Glutamatergic neuron (in vitro differentiated cells): ENCODE measurements around the gene COL4A3. TPM values are rescaled to one million over a fixed set of nuclear protein-coding genes. Genes with fewer than 3 reads are reported as not detected.
A peak's percentile ranks its signal among the peaks of the same experiment; 100 is the strongest.

Experiments
- DNase-seq: peaks from one replicate; pipeline ENCODE4 v3.0.0; 2022
- H3K27ac Mint-ChIP-seq: one replicate; pipeline ENCODE4 v1.8.0; 2020; ENCODE audit warnings: mild to moderate bottlenecking, mixed read lengths, inconsistent platforms; ENCODE audit not compliant: unreplicated experiment
- H3K27me3 Mint-ChIP-seq: one replicate; pipeline ENCODE4 v1.8.0; 2020; ENCODE audit warnings: mild to moderate bottlenecking, moderate library complexity, mixed read lengths, inconsistent platforms; ENCODE audit not compliant: unreplicated experiment
- H3K36me3 Mint-ChIP-seq: one replicate; pipeline ENCODE4 v1.8.0; 2020; ENCODE audit warnings: mild to moderate bottlenecking, mixed read lengths, inconsistent platforms; ENCODE audit not compliant: unreplicated experiment
- H3K4me1 Mint-ChIP-seq: one replicate; pipeline ENCODE4 v1.8.0; 2020; ENCODE audit warnings: mild to moderate bottlenecking, low read depth, mixed read lengths, inconsistent platforms; ENCODE audit not compliant: unreplicated experiment
- H3K4me3 Mint-ChIP-seq: one replicate; pipeline ENCODE4 v1.8.0; 2020; ENCODE audit warnings: mild to moderate bottlenecking, mixed read lengths, inconsistent platforms; ENCODE audit not compliant: unreplicated experiment
- H3K9me3 Mint-ChIP-seq: one replicate; pipeline ENCODE4 v1.8.0; 2020; ENCODE audit warnings: mild to moderate bottlenecking, moderate library complexity, mixed read lengths, inconsistent platforms; ENCODE audit not compliant: unreplicated experiment
- total RNA-seq: library from RNA; stranded (reverse); fragmentation: NEBNext Ultra II Directional; extraction: Animal tissue kit (Norgen Biotek cat#: 25700); gene quantifications from one replicate; pipeline ENCODE4 v1.2.1, GENCODE V29; 2021; ENCODE audit not compliant: unreplicated experiment
- TF ChIP-seq, protein P1 (sequence below): fragments of 200-600 bp; sonication (generic); IDR thresholded peaks from one replicate; pipeline ENCODE4 v1.5.0; 2021; ENCODE audit not compliant: partially characterized antibody, unreplicated experiment

Gene COL4A3
- total RNA-seq, 1 donor from 2014 or later: not detected

DNA sequence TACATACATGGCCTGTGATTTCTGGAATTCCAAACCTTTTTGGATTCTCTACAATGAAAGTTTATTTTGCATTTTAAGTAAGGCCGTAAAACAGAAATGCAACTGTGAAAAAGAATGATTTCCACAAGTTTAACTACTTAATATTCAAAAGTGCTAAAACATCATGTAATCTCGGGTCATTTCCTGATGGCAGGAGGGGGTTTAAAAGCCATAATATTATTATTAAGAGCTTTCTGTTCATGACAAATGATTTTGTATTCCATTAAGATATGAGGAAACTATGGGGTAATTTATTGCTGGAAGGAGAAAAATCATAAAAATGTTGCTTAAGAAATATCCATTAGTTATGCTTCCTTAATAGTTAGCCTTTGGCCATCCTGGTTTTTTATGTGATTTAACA, 65.7 kb downstream of the COL4A3 start:
- no peaks in the 10 kb centered on the region for H3K36me3 Mint-ChIP-seq
- no peaks in the 10 kb centered on the region for H3K9me3 Mint-ChIP-seq
- TF ChIP-seq, protein P1, sequence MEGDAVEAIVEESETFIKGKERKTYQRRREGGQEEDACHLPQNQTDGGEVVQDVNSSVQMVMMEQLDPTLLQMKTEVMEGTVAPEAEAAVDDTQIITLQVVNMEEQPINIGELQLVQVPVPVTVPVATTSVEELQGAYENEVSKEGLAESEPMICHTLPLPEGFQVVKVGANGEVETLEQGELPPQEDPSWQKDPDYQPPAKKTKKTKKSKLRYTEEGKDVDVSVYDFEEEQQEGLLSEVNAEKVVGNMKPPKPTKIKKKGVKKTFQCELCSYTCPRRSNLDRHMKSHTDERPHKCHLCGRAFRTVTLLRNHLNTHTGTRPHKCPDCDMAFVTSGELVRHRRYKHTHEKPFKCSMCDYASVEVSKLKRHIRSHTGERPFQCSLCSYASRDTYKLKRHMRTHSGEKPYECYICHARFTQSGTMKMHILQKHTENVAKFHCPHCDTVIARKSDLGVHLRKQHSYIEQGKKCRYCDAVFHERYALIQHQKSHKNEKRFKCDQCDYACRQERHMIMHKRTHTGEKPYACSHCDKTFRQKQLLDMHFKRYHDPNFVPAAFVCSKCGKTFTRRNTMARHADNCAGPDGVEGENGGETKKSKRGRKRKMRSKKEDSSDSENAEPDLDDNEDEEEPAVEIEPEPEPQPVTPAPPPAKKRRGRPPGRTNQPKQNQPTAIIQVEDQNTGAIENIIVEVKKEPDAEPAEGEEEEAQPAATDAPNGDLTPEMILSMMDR: no peak
- no peak for DNase-seq
- H3K27ac Mint-ChIP-seq: no peak overlapping the region
- no peak overlapping the region for H3K4me3 Mint-ChIP-seq
- no peaks in the 10 kb centered on the region for H3K27me3 Mint-ChIP-seq
- H3K4me1 Mint-ChIP-seq: no peaks in the 10 kb centered on the region

DNA sequence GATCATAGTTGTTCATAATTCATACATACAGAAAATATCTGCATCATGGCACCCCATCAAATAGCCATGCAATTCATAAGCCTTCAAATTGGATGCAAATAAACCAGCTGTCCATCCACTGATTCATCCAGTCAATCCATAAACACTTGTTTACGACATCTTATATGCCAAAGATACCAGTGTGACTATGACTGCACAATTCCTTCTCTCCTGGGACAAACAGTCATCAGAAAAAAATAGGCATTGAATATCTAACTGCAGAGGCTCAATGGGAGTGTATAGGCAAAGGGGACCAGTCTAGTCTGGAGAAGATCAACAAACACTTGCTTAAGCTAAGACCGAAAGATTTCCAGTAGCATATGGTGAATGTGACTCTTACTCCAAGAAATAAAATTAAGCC, 70.0 kb downstream of the COL4A3 start:
- Mint-ChIP-seq H3K4me3 (no peak overlapping the region), H3K27me3 (no peaks in the 10 kb centered on the region)
- TF ChIP-seq, protein P1: no peak

DNA sequence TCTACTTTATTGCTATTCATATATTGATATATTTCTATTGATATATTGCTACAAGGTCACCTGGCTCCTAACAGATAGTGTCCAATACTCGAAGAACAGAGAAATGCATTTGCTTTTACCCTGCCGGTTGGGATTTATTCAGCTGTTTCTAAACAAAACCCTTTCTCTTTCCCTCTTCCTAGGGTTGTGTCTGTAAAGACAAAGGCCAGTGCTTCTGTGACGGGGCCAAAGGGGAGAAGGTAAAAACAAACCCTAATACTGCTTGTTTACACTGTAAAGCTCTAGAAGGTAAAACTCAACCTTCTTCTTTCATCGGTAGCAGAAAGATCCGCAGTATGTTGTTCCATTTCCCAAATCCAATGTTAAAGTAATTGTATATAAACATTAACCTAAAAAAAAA, 73.4 kb downstream of the COL4A3 start:
- H3K9me3 Mint-ChIP-seq: no peaks in the 10 kb centered on the region
- H3K4me3 Mint-ChIP-seq: no peak overlapping the region
- H3K4me1 Mint-ChIP-seq: no peaks in the 10 kb centered on the region
- DNase-seq: no peak
- no peaks in the 10 kb centered on the region for H3K36me3 Mint-ChIP-seq
- H3K27ac Mint-ChIP-seq: no peak overlapping the region
- no peaks in the 10 kb centered on the region for H3K27me3 Mint-ChIP-seq
- TF ChIP-seq, protein P1: no peak

More for the DNA sequence above, 70.0 kb downstream of the COL4A3 start:
- Mint-ChIP-seq H3K4me1 (no peaks in the 10 kb centered on the region), H3K27ac (no peak overlapping the region), H3K36me3 (no peaks in the 10 kb centered on the region), H3K9me3 (no peaks in the 10 kb centered on the region)
- no peak for DNase-seq

DNA sequence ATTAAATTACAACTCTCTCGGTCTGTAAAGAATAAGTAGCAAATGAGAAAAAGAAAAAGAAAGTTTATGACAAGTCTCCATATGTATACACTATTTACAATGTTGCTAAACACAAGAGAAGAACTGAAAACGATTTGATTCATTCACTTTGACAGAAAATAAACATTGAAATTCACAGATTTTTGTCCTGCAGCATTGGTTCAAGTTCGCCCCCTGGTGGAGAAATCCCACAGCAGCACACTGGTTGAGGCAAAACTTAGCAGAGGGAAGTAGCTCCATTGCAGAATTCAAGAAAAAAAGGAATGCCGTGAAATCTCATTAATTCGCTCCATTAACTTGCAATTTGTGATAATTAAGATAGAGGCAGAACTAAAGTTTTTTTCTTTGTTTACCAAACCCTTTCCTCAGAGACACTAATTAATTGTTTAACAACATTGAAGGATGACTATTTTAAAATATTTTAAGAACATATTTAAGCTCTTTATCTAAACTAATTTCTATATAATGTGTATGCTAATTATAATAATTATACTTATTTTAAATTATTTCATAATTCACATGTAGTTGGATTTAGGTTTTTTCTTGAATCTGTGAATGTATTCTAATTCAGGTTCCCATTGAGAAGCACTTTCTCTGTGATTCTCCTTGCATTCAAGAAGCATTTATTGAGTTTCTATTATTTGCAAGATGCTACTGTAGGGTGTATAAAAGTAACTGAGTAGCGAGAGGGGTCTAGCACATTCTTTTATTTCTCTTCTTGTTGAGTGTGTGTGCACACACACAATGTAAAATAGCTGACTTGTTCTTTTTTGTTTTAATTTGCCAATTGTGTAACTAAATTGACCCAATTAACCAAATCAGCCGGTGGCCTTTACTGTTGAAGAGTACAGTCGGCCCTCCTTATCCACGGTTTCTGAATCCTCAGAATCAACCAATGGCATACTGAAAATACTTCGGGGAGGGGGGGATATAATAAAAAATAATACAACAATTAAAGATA, 74.1 kb downstream of the COL4A3 start:
- no peaks in the 10 kb centered on the region for H3K36me3 Mint-ChIP-seq
- no peaks in the 10 kb centered on the region for H3K4me1 Mint-ChIP-seq
- no peaks in the 10 kb centered on the region for H3K9me3 Mint-ChIP-seq
- no peaks in the 10 kb centered on the region for H3K27me3 Mint-ChIP-seq
- no peak overlapping the region for H3K4me3 Mint-ChIP-seq
- no peak overlapping the region for H3K27ac Mint-ChIP-seq
- TF ChIP-seq, protein P1: peak; percentile 99
- DNase-seq: peak; percentile 81

DNA sequence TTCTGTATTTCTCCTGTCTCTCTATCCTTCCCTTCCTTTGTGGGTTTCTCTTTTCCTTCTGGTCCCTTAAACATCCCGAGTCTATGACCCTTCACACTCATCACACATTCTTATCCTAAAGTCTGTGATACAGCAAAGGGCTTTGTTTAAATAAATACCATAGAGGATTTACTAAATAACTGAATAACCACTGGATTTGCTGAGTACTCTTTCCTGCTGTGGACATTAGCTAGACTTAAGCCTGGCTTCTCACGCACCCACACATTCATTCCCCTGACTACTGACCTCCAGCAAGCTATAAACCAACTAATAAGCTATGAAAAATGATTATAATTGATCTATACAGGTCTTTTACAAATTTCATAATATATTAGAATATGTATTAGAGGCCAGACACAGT, 76.6 kb downstream of the COL4A3 start:
- Mint-ChIP-seq H3K36me3 (no peaks in the 10 kb centered on the region), H3K4me3 (no peak overlapping the region), H3K27ac (no peak overlapping the region), H3K27me3 (no peaks in the 10 kb centered on the region), H3K9me3 (no peaks in the 10 kb centered on the region), H3K4me1 (no peaks in the 10 kb centered on the region)
- DNase-seq: no peak
- TF ChIP-seq, protein P1: no peak
